Activated CD8-positive, alpha-beta memory T cell treated with anti-CD3 and anti-CD28 coated beads, Interleukin-2, amount 50 U/mL, for 1 hour (primary cell): Measurements from ENCODE around the gene SLC26A2.

Experiments used
- DNase-seq: peaks from one replicate; pipeline ENCODE4 v3.0.0-alpha.2; 2020; ENCODE audit errors: extremely low read depth

Gene SLC26A2

GRCh38 chr5:149961186-149961685, 678 bp downstream of the SLC26A2 start:
- no peak for DNase-seq

GRCh38 chr5:149961957-149962409, 1.4 kb downstream of the SLC26A2 start:
- no peak for DNase-seq

GRCh38 chr5:149962601-149963300, 2.2 kb downstream of the SLC26A2 start:
- no peak for DNase-seq

- no peak for DNase-seq
Measured at GRCh38 chr5:149963729-149964128, 3.2 kb downstream of the SLC26A2 start.

- DNase-seq, result no peak
Measured at GRCh38 chr5:149966946-149967345, 6.4 kb downstream of the SLC26A2 start.

- no peak for DNase-seq
Measured at GRCh38 chr5:149969181-149969930, 8.8 kb downstream of the SLC26A2 start.

GRCh38 chr5:149975409-149975808, 14.9 kb downstream of the SLC26A2 start:
- no peak for DNase-seq

- DNase-seq, result no peak
Measured at GRCh38 chr5:149979896-149980295, 19.3 kb downstream of the SLC26A2 start.

GRCh38 chr5:149981206-149981605, 20.6 kb downstream of the SLC26A2 start:
- DNase-seq, result no peak

- DNase-seq, result no peak
Measured at GRCh38 chr5:149982505-149982904, 21.9 kb downstream of the SLC26A2 start.

- DNase-seq, result no peak
Measured at GRCh38 chr5:149988126-149988525, 27.6 kb downstream of the SLC26A2 start.

- peak; percentile 21 for DNase-seq
Measured at GRCh38 chr5:149990518-149991376, 30.2 kb downstream of the SLC26A2 start.

- DNase-seq, result no peak
Measured at GRCh38 chr5:149993471-149993870, 32.9 kb downstream of the SLC26A2 start.

GRCh38 chr5:149995385-149996204, 35.0 kb downstream of the SLC26A2 start:
- no peak for DNase-seq

GRCh38 chr5:149996205-149996890, 35.8 kb downstream of the SLC26A2 start:
- no peak for DNase-seq

GRCh38 chr5:149998281-149998680, 37.7 kb downstream of the SLC26A2 start:
- no peak for DNase-seq

GRCh38 chr5:149999359-149999758, 38.8 kb downstream of the SLC26A2 start:
- no peak for DNase-seq

GRCh38 chr5:149999866-150000255, 39.3 kb downstream of the SLC26A2 start:
- no peak for DNase-seq

GRCh38 chr5:150000256-150000989, 39.9 kb downstream of the SLC26A2 start, which contains the start of the genes HMGXB3 and TIGD6:
TSS of gene HMGXB3 (plus strand) at chr5:150000739. CDS start at chr5:150004853, 4,114 bp downstream.
TSS of gene TIGD6 (minus strand) at chr5:150000654. CDS start at chr5:149996348, 4,306 bp downstream.
- DNase-seq, result peak; percentile 58
